ENCODE measurements around the gene CPLX3. TPM values are rescaled to one million over a fixed set of nuclear protein-coding genes. Genes with fewer than 3 reads are reported as not detected.

Gene CPLX3
- total RNA-seq, 1 donor from 2014 or later: not detected

- peak; percentile 58 for DNase-seq (ENCODE audit: low read depth, low spot score)
- H3K4me1 Mint-ChIP-seq: peaks cover 67% of the 10 kb centered on the region
- H3K9me3 Mint-ChIP-seq: no peaks in the 10 kb centered on the region
- H3K36me3 Mint-ChIP-seq (ENCODE audit: low read depth): no peaks in the 10 kb centered on the region
- no peak overlapping the region for H3K27ac Mint-ChIP-seq (ENCODE audit: unreplicated experiment)
- peak; percentile 60 for TF ChIP-seq CTCF (conservative IDR thresholded peaks at IDR 0.05)
- no peaks in the 10 kb centered on the region for H3K27me3 Mint-ChIP-seq (ENCODE audit: low read depth)
- peak overlapping the region; percentile 73 for H3K4me3 Mint-ChIP-seq
Measured at GRCh38 chr15:74787251-74788041, 39.0 kb upstream of the CPLX3 start.

GRCh38 chr15:74788042-74788682 is 38.3 kb upstream of the CPLX3 start:
- H3K4me1 Mint-ChIP-seq: peaks cover 68% of the 10 kb centered on the region
- no peaks in the 10 kb centered on the region for H3K27me3 Mint-ChIP-seq (ENCODE audit: low read depth)
- peak overlapping the region; percentile 67 for H3K27ac Mint-ChIP-seq (ENCODE audit: unreplicated experiment)
- H3K36me3 Mint-ChIP-seq (ENCODE audit: low read depth): no peaks in the 10 kb centered on the region
- H3K4me3 Mint-ChIP-seq: peak overlapping the region; percentile 73
- no peak for TF ChIP-seq CTCF (conservative IDR thresholded peaks at IDR 0.05)
- no peaks in the 10 kb centered on the region for H3K9me3 Mint-ChIP-seq
- no peak for DNase-seq (ENCODE audit: low read depth, low spot score)

GRCh38 chr15:74788683-74789151 is 37.7 kb upstream of the CPLX3 start:
- DNase-seq (ENCODE audit: low read depth, low spot score): no peak
- TF ChIP-seq CTCF (conservative IDR thresholded peaks at IDR 0.05): no peak
- Mint-ChIP-seq H3K27me3 (ENCODE audit: low read depth) (no peaks in the 10 kb centered on the region), H3K36me3 (ENCODE audit: low read depth) (no peaks in the 10 kb centered on the region), H3K4me1 (peaks cover 66% of the 10 kb centered on the region), H3K9me3 (no peaks in the 10 kb centered on the region), H3K4me3 (peak overlapping the region; percentile 62), H3K27ac (ENCODE audit: unreplicated experiment) (peak overlapping the region; percentile 67)

GRCh38 chr15:74789171-74789631 is 37.2 kb upstream of the CPLX3 start:
- H3K27ac Mint-ChIP-seq (ENCODE audit: unreplicated experiment): no peak overlapping the region
- peak overlapping the region; percentile 42 for H3K4me3 Mint-ChIP-seq
- H3K4me1 Mint-ChIP-seq: peaks cover 64% of the 10 kb centered on the region
- TF ChIP-seq CTCF (conservative IDR thresholded peaks at IDR 0.05): no peak
- no peak for DNase-seq (ENCODE audit: low read depth, low spot score)
- H3K9me3 Mint-ChIP-seq: no peaks in the 10 kb centered on the region
- H3K27me3 Mint-ChIP-seq (ENCODE audit: low read depth): no peaks in the 10 kb centered on the region
- H3K36me3 Mint-ChIP-seq (ENCODE audit: low read depth): no peaks in the 10 kb centered on the region

- TF ChIP-seq CTCF (conservative IDR thresholded peaks at IDR 0.05): no peak
- Mint-ChIP-seq H3K27me3 (ENCODE audit: low read depth) (no peaks in the 10 kb centered on the region), H3K27ac (ENCODE audit: unreplicated experiment) (peak overlapping the region; percentile 71), H3K4me3 (peak overlapping the region; percentile 42), H3K36me3 (ENCODE audit: low read depth) (no peaks in the 10 kb centered on the region), H3K9me3 (no peaks in the 10 kb centered on the region), H3K4me1 (peaks cover 62% of the 10 kb centered on the region)
- no peak for DNase-seq (ENCODE audit: low read depth, low spot score)
Measured at GRCh38 chr15:74789741-74790079, 36.7 kb upstream of the CPLX3 start.
